Stimulated activated CD8-positive, alpha-beta memory T cell treated with anti-CD3 and anti-CD28 coated beads, Interleukin-12 subunit alpha, Interleukin-12 subunit beta, amount 100 ng/mL, for 24 hours (primary cell): ENCODE results near the gene TMEM170A.
"Not testable (repeated sequence)": the region's sequence is repeated elsewhere in the genome, so short reads cannot be mapped to it uniquely, and the experiment has no call there.

ENCODE experiments used
- DNase-seq: peaks from one replicate; pipeline ENCODE4 v3.0.0-alpha.2; 2020; ENCODE audit errors: extremely low read depth

TMEM170A gene

GRCh38 chr16:75464122-75464918 lies at the start of gene TMEM170A:
TSS of gene TMEM170A (minus strand) at chr16:75464689. CDS start at chr16:75464600, 89 bp downstream.
- DNase-seq, result peak; percentile 99

- no peak for DNase-seq
Measured at GRCh38 chr16:75506574-75506973, 42.1 kb upstream of the TMEM170A start.

- no peak for DNase-seq
Measured at GRCh38 chr16:75506107-75506506, 41.6 kb upstream of the TMEM170A start.

GRCh38 chr16:75503801-75504200 lies 39.3 kb upstream of the TMEM170A start:
- no peak for DNase-seq

GRCh38 chr16:75502916-75503605 lies 38.6 kb upstream of the TMEM170A start:
- no peak for DNase-seq

GRCh38 chr16:75501820-75502219 lies 37.3 kb upstream of the TMEM170A start:
- not testable (repeated sequence) for DNase-seq

GRCh38 chr16:75501359-75501758 lies 36.9 kb upstream of the TMEM170A start:
- DNase-seq, result no peak

- not testable (repeated sequence) for DNase-seq
Measured at GRCh38 chr16:75498605-75499322, 34.3 kb upstream of the TMEM170A start.

GRCh38 chr16:75497558-75497957 lies 33.1 kb upstream of the TMEM170A start:
- no peak for DNase-seq

GRCh38 chr16:75495076-75495674 lies 30.7 kb upstream of the TMEM170A start, which contains the start of gene CHST6:
TSS of gene CHST6 (minus strand) at chr16:75495441. CDS start at chr16:75479828, 15,613 bp downstream.
- no peak for DNase-seq

- no peak for DNase-seq
Measured at GRCh38 chr16:75494661-75495075, 30.2 kb upstream of the TMEM170A start.

GRCh38 chr16:75494184-75494583 lies 29.7 kb upstream of the TMEM170A start:
- DNase-seq, result no peak

- no peak for DNase-seq
Measured at GRCh38 chr16:75491876-75492275, 27.4 kb upstream of the TMEM170A start.

GRCh38 chr16:75488322-75488721 lies 23.8 kb upstream of the TMEM170A start:
- DNase-seq, result no peak

GRCh38 chr16:75486676-75487313 lies 22.3 kb upstream of the TMEM170A start:
- DNase-seq, result no peak

GRCh38 chr16:75486014-75486675 lies 21.7 kb upstream of the TMEM170A start:
- DNase-seq, result no peak

- DNase-seq, result no peak
Measured at GRCh38 chr16:75485230-75486013, 20.9 kb upstream of the TMEM170A start.

- DNase-seq, result no peak
Measured at GRCh38 chr16:75483222-75483621, 18.7 kb upstream of the TMEM170A start.

- no peak for DNase-seq
Measured at GRCh38 chr16:75482434-75483205, 18.1 kb upstream of the TMEM170A start.
